Tibial nerve (tissue), 3 donors: ENCODE results near the gene TTC33.

Experiments used
- POLR2A ChIP-seq, 2 donors: fragments of 450-650 bp; IDR thresholded peaks; one replicate each; pipeline ENCODE4 v1.6.1; 2017; ENCODE audit warnings: antibody characterized with exemption in 2 of 2, mild to moderate bottlenecking in 2 of 2, moderate library complexity in 2 of 2
- TF ChIP-seq, protein P1 (sequence below), 5 experiments: fragments of 200-600 bp in 3 of 5; fragments of 450-650 bp in 2 of 5; sonication (generic) in 3 of 5; IDR thresholded peaks; one replicate each; pipeline ENCODE4 v1.5.1; 2016 to 2019; ENCODE audit warnings: antibody characterized with exemption in 5 of 5, mild to moderate bottlenecking in 3 of 5, moderate library complexity in 2 of 5

DNA sequence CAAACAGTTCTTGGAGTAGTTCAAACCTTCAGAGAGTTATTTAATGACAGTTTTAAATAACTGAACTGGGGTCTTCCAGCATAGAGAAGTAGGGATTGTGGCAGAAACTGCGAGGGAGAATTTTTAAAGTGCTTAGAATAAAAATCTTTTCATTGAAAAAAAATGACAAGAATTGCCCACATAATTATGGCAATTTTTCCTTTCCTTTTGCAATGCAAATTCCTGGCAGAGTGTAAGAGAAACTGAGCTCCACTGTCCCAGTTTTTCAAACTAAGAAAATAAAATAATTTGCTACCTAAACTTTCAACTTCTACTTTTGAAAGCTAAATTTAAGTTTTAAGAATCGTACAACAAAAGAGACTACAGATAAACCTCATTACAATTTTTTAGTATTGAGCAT, 78.3 kb downstream of the TTC33 start:
- TF ChIP-seq, protein P1, sequence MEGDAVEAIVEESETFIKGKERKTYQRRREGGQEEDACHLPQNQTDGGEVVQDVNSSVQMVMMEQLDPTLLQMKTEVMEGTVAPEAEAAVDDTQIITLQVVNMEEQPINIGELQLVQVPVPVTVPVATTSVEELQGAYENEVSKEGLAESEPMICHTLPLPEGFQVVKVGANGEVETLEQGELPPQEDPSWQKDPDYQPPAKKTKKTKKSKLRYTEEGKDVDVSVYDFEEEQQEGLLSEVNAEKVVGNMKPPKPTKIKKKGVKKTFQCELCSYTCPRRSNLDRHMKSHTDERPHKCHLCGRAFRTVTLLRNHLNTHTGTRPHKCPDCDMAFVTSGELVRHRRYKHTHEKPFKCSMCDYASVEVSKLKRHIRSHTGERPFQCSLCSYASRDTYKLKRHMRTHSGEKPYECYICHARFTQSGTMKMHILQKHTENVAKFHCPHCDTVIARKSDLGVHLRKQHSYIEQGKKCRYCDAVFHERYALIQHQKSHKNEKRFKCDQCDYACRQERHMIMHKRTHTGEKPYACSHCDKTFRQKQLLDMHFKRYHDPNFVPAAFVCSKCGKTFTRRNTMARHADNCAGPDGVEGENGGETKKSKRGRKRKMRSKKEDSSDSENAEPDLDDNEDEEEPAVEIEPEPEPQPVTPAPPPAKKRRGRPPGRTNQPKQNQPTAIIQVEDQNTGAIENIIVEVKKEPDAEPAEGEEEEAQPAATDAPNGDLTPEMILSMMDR (IDR thresholded peaks at IDR 0.05) = no peak
- no peak for TF ChIP-seq POLR2A (IDR thresholded peaks at IDR 0.05)
